DOHH2 (cell line): ENCODE data around the gene SPATA6L.

Experiments
- CTCF ChIP-seq: fragments of 200-600 bp; sonication (generic); IDR thresholded peaks from one replicate; pipeline ENCODE4 v1.5.1; 2014; ENCODE audit warnings: antibody characterized with exemption, mild to moderate bottlenecking, low read depth, low read length; ENCODE audit not compliant: poor library complexity, severe bottlenecking
- EZH2phosphoT487 ChIP-seq: fragments of 200-600 bp; sonication (generic); IDR thresholded peaks from 2 replicates; pipeline ENCODE4 v1.6.1; 2017; ENCODE audit warnings: borderline replicate concordance, mild to moderate bottlenecking, antibody characterized with exemption, low read length, moderate library complexity, mixed read lengths

DNA sequence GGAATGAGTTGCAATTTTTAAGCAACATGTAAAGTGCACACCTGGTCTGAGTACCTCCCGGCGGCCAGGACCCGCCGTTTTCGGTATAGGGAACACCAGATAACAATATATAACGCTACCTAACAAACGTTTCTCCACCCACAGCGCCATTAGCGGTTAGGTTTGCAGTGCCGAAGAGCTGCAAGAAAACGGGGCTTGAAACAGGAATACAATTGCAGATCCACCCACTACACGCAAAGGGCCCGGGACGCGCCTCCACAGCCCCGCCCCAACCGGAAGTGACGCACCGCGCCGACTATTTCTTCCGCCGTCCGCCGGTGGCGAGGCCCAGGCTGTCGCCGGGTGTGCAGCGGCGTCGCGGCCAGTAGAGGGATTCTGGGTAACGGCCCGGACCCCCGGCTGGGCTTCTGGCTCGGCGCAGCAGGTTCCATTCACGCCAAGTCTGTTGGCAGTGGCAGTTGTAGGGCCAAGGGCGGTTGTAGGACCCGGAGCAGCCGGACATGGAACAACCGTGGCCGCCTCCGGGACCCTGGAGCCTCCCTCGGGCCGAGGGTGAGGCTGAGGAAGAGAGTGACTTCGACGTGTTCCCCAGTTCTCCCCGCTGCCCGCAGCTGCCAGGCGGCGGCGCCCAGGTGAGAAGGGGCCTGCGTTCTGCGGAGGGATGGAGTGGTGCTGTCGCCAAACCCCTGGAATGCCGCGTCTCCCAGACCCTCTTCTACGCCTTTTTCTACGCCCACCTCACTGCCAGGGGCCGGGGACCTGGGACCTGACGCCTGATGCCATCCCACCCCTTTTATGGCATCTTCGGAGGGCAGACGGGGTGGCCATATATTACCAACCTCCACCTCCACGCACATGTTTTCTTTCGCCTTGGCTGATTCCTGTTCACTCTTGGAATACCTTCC, 13.2 kb upstream of the SPATA6L start, which contains the start of gene CDC37L1:
- peak; percentile 59 for TF ChIP-seq CTCF
- TF ChIP-seq EZH2phosphoT487, result no peak
